Brain microvascular endothelial cell (primary cell): Measurements from ENCODE around the gene TUBGCP6.
A peak's percentile ranks its signal among the peaks of the same experiment; 100 is the strongest.

ENCODE experiments used
- DNase-seq: peaks from one replicate; pipeline ENCODE4 v3.0.0-alpha.2; 2020
- H3K27ac ChIP-seq: fragments of 250-450 bp; sonication (Bioruptor Pico); 2 replicates; pipeline ENCODE4 v1.5.1; 2020; ENCODE audit warnings: mild to moderate bottlenecking, moderate library complexity
- H3K27me3 ChIP-seq: fragments of 250-450 bp; sonication (Bioruptor Pico); replicated peaks from 2 replicates; pipeline ENCODE4 v1.5.1; 2020; ENCODE audit warnings: mild to moderate bottlenecking
- H3K36me3 ChIP-seq: fragments of 250-450 bp; sonication (Bioruptor Pico); replicated peaks from 2 replicates; pipeline ENCODE4 v1.5.1; 2020; ENCODE audit warnings: mild to moderate bottlenecking
- H3K4me3 ChIP-seq: 2 replicates; pipeline ENCODE4 v1.5.1; 2011; ENCODE audit warnings: low read depth, mild to moderate bottlenecking, control low read depth, low read length, moderate library complexity
- CTCF ChIP-seq: IDR thresholded peaks from 2 replicates; pipeline ENCODE4 v1.5.1; 2011; ENCODE audit warnings: low read depth, mild to moderate bottlenecking, moderate library complexity, low read length, control low read depth, inconsistent platforms; ENCODE audit errors: missing control alignments
- in situ Hi-C: cut with HindIII; loops from 2 replicates; pipeline ENCODE4 v1.10.0; 2017; ENCODE audit warnings: low sequenced_read_pairs, low pct_ligation_motif_present

TUBGCP6 gene

GRCh38 chr22:50219800-50220602, 24.8 kb downstream of the TUBGCP6 start:
- Histone ChIP-seq H3K36me3 (peaks cover 70% of the 10 kb centered on the region), H3K4me3 (no peak overlapping the region), H3K27me3 (no peaks in the 10 kb centered on the region), H3K27ac (no peak overlapping the region)
- TF ChIP-seq CTCF = no peak
- DNase-seq = no peak
- in situ Hi-C loops = no loop called here

- TF ChIP-seq CTCF = no peak
- Histone ChIP-seq H3K36me3 (peaks cover 73% of the 10 kb centered on the region), H3K4me3 (no peak overlapping the region), H3K27ac (no peak overlapping the region), H3K27me3 (no peaks in the 10 kb centered on the region)
- peak; percentile 48 for DNase-seq
- in situ Hi-C loops = no loop called here
These were observed 25.7 kb downstream of the TUBGCP6 start for GRCh38 chr22:50218996-50219727.

- in situ Hi-C loops = no loop called here
- DNase-seq = no peak
- no peak overlapping the region for H3K27ac ChIP-seq
- H3K27me3 ChIP-seq = no peaks in the 10 kb centered on the region
- no peak for TF ChIP-seq CTCF
- peaks cover 69% of the 10 kb centered on the region for H3K36me3 ChIP-seq
- H3K4me3 ChIP-seq = no peak overlapping the region
These were observed 26.4 kb downstream of the TUBGCP6 start for GRCh38 chr22:50218153-50218995.

GRCh38 chr22:50217543-50218152, 27.2 kb downstream of the TUBGCP6 start:
- in situ Hi-C loops = no loop called here
- TF ChIP-seq CTCF = no peak
- H3K27me3 ChIP-seq = no peaks in the 10 kb centered on the region
- H3K4me3 ChIP-seq = no peak overlapping the region
- H3K36me3 ChIP-seq = peaks cover 68% of the 10 kb centered on the region
- no peak overlapping the region for H3K27ac ChIP-seq
- no peak for DNase-seq

- Histone ChIP-seq H3K4me3 (no peak overlapping the region), H3K36me3 (peaks cover 60% of the 10 kb centered on the region), H3K27ac (no peak overlapping the region), H3K27me3 (no peaks in the 10 kb centered on the region)
- in situ Hi-C loops = no loop called here
- no peak for DNase-seq
- TF ChIP-seq CTCF = no peak
These were observed 27.9 kb downstream of the TUBGCP6 start for GRCh38 chr22:50216684-50217520.
